A549 (cell line): Measurements from ENCODE around the gene PRR20D.

Source experiments
- CHD2 ChIP-seq: fragments of 150-350 bp; IDR thresholded peaks from 2 replicates; pipeline ENCODE4 v1.6.1; 2014; ENCODE audit warnings: low read length; ENCODE audit not compliant: partially characterized antibody
- CTCF ChIP-seq: fragments of >200 bp; sonication (Bioruptor Twin); formaldehyde crosslinking; IDR thresholded peaks from 3 replicates; pipeline ENCODE4 v1.5.1; 2016
- ESRRA ChIP-seq: fragments of 150-350 bp; IDR thresholded peaks from 2 replicates; pipeline ENCODE4 v1.6.1; 2014; ENCODE audit warnings: mild to moderate bottlenecking, low read length, borderline replicate concordance
- HMGXB4 ChIP-seq: fragments of 250-450 bp; sonication (Bioruptor Pico); IDR thresholded peaks from 2 replicates; pipeline ENCODE4 v1.5.0; 2021; ENCODE audit warnings: mild to moderate bottlenecking, moderate library complexity, borderline replicate concordance
- JUNB ChIP-seq: fragments of >200 bp; sonication (Bioruptor Twin); formaldehyde crosslinking; IDR thresholded peaks from 2 replicates; pipeline ENCODE4 v1.6.1; 2016
- MAFK ChIP-seq: fragments of 450-650 bp; IDR thresholded peaks from 2 replicates; pipeline ENCODE4 v1.6.1; 2014; ENCODE audit not compliant: partially characterized antibody
- MYC ChIP-seq: IDR thresholded peaks from 2 replicates; pipeline ENCODE4 v1.6.1; 2012; ENCODE audit warnings: mild to moderate bottlenecking, inconsistent platforms, low read length, improper control_type of control experiment, borderline replicate concordance
- NFE2L2 ChIP-seq: fragments of 150-350 bp; conservative IDR thresholded peaks from 2 replicates; pipeline ENCODE4 v1.6.1; 2014; ENCODE audit warnings: low read length
- PBX3 ChIP-seq: IDR thresholded peaks from 2 replicates; pipeline ENCODE4 v1.6.1; 2012
- POLR2A ChIP-seq: IDR thresholded peaks from 2 replicates; pipeline ENCODE4 v1.6.1; 2012; ENCODE audit warnings: mild to moderate bottlenecking, low read length
- POLR2AphosphoS2 ChIP-seq: conservative IDR thresholded peaks from 2 replicates; pipeline ENCODE4 v1.6.1; 2012; ENCODE audit warnings: low read length, improper control_type of control experiment, inconsistent platforms
- RCOR1 ChIP-seq: fragments of 150-350 bp; IDR thresholded peaks from 2 replicates; pipeline ENCODE4 v1.6.1; 2014; ENCODE audit warnings: antibody characterized with exemption, low read length, low read depth
- TP53 ChIP-seq: fragments of 250-450 bp; sonication (Bioruptor Pico); IDR thresholded peaks from 2 replicates; pipeline ENCODE4 v1.5.0; 2021; ENCODE audit warnings: mild to moderate bottlenecking, moderate library complexity

- TF ChIP-seq CTCF, result no peak
- TF ChIP-seq RCOR1, result no peak
- TF ChIP-seq TP53 (CRISPR knock-in tag), result no peak
- TF ChIP-seq MYC, result no peak
- no peak for TF ChIP-seq POLR2A
- TF ChIP-seq ESRRA, result no peak
- no peak for TF ChIP-seq NFE2L2
- TF ChIP-seq JUNB, result no peak
- TF ChIP-seq MAFK, result no peak
- TF ChIP-seq CHD2, result no peak
- TF ChIP-seq POLR2AphosphoS2, result no peak
- TF ChIP-seq HMGXB4 (CRISPR knock-in tag), result no peak
- TF ChIP-seq PBX3, result no peak
Observed at GRCh38 chr13:57138988-57139387, 21.4 kb upstream of the PRR20D start.
